ENCODE measurements around the gene P2RX3. TPM values are rescaled to one million over a fixed set of nuclear protein-coding genes. Genes with fewer than 3 reads are reported as not detected.

P2RX3 gene
- total and polyA plus RNA-seq, 2 experiments from 2014 or later: not detected

GRCh38 chr11:57345555-57346211, 7.5 kb downstream of the P2RX3 start:
- no peak for TF ChIP-seq EZH2phosphoT487 (IDR thresholded peaks at IDR 0.05; ENCODE audit: low read depth, severe bottlenecking, unreplicated experiment)
- TF ChIP-seq, protein P1, sequence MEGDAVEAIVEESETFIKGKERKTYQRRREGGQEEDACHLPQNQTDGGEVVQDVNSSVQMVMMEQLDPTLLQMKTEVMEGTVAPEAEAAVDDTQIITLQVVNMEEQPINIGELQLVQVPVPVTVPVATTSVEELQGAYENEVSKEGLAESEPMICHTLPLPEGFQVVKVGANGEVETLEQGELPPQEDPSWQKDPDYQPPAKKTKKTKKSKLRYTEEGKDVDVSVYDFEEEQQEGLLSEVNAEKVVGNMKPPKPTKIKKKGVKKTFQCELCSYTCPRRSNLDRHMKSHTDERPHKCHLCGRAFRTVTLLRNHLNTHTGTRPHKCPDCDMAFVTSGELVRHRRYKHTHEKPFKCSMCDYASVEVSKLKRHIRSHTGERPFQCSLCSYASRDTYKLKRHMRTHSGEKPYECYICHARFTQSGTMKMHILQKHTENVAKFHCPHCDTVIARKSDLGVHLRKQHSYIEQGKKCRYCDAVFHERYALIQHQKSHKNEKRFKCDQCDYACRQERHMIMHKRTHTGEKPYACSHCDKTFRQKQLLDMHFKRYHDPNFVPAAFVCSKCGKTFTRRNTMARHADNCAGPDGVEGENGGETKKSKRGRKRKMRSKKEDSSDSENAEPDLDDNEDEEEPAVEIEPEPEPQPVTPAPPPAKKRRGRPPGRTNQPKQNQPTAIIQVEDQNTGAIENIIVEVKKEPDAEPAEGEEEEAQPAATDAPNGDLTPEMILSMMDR (IDR thresholded peaks at IDR 0.05; ENCODE audit: poor library complexity): peak; percentile 89
- H3K9me2 ChIP-seq (replicated peaks; ENCODE audit: insufficient read depth): no peaks in the 10 kb centered on the region
- peak overlapping the region; percentile 60 for H3K4me2 ChIP-seq
- H2AFZ ChIP-seq: peak overlapping the region; percentile 57
- no peaks in the 10 kb centered on the region for H3K4me1 ChIP-seq (ENCODE audit: insufficient read depth)
- no peaks in the 10 kb centered on the region for H3K27me3 ChIP-seq
- no peaks in the 10 kb centered on the region for H4K20me1 ChIP-seq (ENCODE audit: insufficient read depth, poor library complexity, severe bottlenecking)
- H3K4me3 ChIP-seq: no peak overlapping the region
- H3K79me2 ChIP-seq: no peaks in the 10 kb centered on the region
- H3K36me3 ChIP-seq (replicated peaks; ENCODE audit: insufficient read depth, low read depth): no peaks in the 10 kb centered on the region
- no peak overlapping the region for H3K27ac ChIP-seq
- no peaks in the 10 kb centered on the region for H3K9me3 ChIP-seq (ENCODE audit: low read depth)
- 20% methylated on average over 11 of the region's 11 CpGs for WGBS (ENCODE audit: low lambda C conversion rate, missing lambda C conversion rate)
- DNase-seq (ENCODE audit: low spot score): peak; percentile 93

DNA sequence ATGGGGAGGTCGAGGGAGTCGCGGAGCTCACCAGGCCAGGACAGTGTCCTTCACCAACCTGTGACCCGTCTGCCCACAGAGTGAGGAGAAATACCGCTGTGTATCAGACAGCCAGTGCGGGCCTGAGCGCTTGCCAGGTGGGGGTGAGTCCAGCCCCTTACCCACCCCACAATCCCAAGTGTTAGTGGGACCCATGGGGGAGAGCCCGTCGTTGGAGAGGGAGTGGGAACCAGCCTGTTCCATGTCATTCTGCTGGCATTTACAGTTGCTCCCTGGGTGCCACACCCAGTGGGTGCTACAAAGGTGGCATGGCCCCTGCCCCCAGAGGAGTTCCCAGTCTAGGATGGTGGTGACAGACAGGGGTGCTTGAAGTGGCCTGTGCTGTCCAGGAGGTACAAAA, 9.2 kb downstream of the P2RX3 start:
- Histone ChIP-seq H3K9me2 (replicated peaks; ENCODE audit: insufficient read depth) (no peaks in the 10 kb centered on the region), H3K27me3 (no peaks in the 10 kb centered on the region), H3K79me2 (no peaks in the 10 kb centered on the region), H3K9me3 (ENCODE audit: low read depth) (no peaks in the 10 kb centered on the region), H3K36me3 (replicated peaks; ENCODE audit: insufficient read depth, low read depth) (no peaks in the 10 kb centered on the region), H3K4me1 (ENCODE audit: insufficient read depth) (no peaks in the 10 kb centered on the region), H3K27ac (no peak overlapping the region), H3K4me2 (no peak overlapping the region), H4K20me1 (ENCODE audit: insufficient read depth, poor library complexity, severe bottlenecking) (no peaks in the 10 kb centered on the region), H2AFZ (no peak overlapping the region), H3K4me3 (no peak overlapping the region)
- no peak for DNase-seq (ENCODE audit: low spot score)
- no peak for TF ChIP-seq EZH2phosphoT487 (IDR thresholded peaks at IDR 0.05; ENCODE audit: low read depth, severe bottlenecking, unreplicated experiment)
- no peak for TF ChIP-seq EZH2 (IDR thresholded peaks at IDR 0.05; ENCODE audit: borderline replicate concordance)
- TF ChIP-seq, protein P1 (IDR thresholded peaks at IDR 0.05; ENCODE audit: poor library complexity): no peak
- WGBS (ENCODE audit: low lambda C conversion rate, missing lambda C conversion rate): 92% methylated on average over 9 of the region's 9 CpGs

DNA sequence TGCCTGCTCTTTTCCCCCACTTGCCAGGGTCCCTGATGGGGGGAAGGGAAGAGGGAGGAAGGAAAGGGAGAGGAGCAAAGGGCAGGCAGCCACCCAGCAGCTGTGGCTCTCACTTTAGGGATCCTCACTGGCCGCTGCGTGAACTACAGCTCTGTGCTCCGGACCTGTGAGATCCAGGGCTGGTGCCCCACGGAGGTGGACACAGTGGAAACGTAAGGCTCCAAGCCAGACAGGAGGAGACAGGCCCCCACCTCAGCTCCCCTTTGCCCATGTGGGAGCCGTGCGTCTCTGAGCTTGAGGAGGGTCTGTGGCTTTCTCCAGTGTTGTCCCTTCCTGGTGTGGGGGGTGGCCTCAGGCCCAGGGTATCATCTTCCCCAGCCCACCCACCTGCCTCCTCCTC, 9.9 kb downstream of the P2RX3 start:
- Histone ChIP-seq H3K4me3 (no peak overlapping the region), H3K79me2 (no peaks in the 10 kb centered on the region), H4K20me1 (ENCODE audit: insufficient read depth, poor library complexity, severe bottlenecking) (no peaks in the 10 kb centered on the region), H3K9me3 (ENCODE audit: low read depth) (no peaks in the 10 kb centered on the region), H3K4me2 (no peak overlapping the region), H3K27ac (no peak overlapping the region), H2AFZ (no peak overlapping the region), H3K4me1 (ENCODE audit: insufficient read depth) (no peaks in the 10 kb centered on the region), H3K27me3 (no peaks in the 10 kb centered on the region), H3K36me3 (replicated peaks; ENCODE audit: insufficient read depth, low read depth) (no peaks in the 10 kb centered on the region), H3K9me2 (replicated peaks; ENCODE audit: insufficient read depth) (no peaks in the 10 kb centered on the region)
- TF ChIP-seq EZH2 (IDR thresholded peaks at IDR 0.05; ENCODE audit: borderline replicate concordance): no peak
- TF ChIP-seq EZH2phosphoT487 (IDR thresholded peaks at IDR 0.05; ENCODE audit: low read depth, severe bottlenecking, unreplicated experiment): no peak
- TF ChIP-seq, protein P1 (IDR thresholded peaks at IDR 0.05; ENCODE audit: poor library complexity): no peak
- DNase-seq (ENCODE audit: low spot score): no peak
- WGBS (ENCODE audit: low lambda C conversion rate, missing lambda C conversion rate): 84% methylated on average over 7 of the region's 7 CpGs
